Testis (tissue), 2 donors: ENCODE results near the gene CXCR1.

ENCODE experiments used
- POLR2A ChIP-seq: fragments of 450-650 bp; IDR thresholded peaks from one replicate; pipeline ENCODE4 v1.6.1; 2017; ENCODE audit warnings: antibody characterized with exemption, mild to moderate bottlenecking, moderate library complexity
- TF ChIP-seq, protein P1 (sequence below), 3 experiments: fragments of 450-650 bp in 2 of 3; fragments of 200-600 bp in 1 of 3; sonication (generic) in 1 of 3; IDR thresholded peaks; one replicate each; pipeline ENCODE4 v1.5.1; 2016 to 2019; ENCODE audit warnings: antibody characterized with exemption in 3 of 3, mild to moderate bottlenecking in 2 of 3, moderate library complexity in 1 of 3

DNA sequence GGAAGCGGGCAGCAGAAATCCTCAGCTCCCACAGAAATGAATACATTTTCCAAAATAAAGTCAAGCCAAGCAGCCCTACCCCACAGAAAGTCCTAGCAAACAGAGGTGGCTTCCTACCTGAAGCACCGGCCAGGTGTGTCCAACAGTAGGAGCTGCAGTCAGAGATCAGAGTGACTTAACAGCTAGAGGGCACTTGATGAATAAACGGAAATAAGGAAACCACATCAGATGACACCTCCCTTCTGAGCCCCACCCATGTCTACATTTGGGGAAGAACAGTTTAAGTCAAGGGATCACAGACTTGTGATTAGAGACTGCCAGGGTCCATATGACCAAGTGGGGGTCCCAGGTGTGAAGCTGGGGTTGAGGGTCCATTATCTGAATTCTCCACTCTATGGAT is at the start of gene CXCR1:
- no peak for TF ChIP-seq POLR2A
- TF ChIP-seq, protein P1, sequence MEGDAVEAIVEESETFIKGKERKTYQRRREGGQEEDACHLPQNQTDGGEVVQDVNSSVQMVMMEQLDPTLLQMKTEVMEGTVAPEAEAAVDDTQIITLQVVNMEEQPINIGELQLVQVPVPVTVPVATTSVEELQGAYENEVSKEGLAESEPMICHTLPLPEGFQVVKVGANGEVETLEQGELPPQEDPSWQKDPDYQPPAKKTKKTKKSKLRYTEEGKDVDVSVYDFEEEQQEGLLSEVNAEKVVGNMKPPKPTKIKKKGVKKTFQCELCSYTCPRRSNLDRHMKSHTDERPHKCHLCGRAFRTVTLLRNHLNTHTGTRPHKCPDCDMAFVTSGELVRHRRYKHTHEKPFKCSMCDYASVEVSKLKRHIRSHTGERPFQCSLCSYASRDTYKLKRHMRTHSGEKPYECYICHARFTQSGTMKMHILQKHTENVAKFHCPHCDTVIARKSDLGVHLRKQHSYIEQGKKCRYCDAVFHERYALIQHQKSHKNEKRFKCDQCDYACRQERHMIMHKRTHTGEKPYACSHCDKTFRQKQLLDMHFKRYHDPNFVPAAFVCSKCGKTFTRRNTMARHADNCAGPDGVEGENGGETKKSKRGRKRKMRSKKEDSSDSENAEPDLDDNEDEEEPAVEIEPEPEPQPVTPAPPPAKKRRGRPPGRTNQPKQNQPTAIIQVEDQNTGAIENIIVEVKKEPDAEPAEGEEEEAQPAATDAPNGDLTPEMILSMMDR (IDR thresholded peaks at IDR 0.05) = no peak
